ENCODE data around the gene RNF135.

DNA sequence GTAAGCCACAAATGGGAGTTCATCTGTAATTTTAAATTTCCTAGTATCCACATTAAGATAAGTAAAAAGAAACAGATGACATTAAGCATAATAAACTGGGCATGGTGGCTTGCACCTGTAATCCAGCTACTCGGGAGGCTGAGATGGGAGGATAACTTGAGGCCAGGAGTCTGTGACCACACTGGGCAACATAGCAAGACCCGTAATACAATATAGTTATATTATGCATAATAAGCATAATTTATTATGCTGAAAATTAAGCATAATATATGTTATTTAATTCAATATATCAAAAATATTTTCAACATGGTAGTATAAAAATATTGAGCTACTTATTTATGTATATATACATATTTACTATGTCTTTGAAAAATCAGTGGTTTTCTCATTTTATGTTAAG lies 48.2 kb downstream of the RNF135 start:
- TF ChIP-seq, protein P1, sequence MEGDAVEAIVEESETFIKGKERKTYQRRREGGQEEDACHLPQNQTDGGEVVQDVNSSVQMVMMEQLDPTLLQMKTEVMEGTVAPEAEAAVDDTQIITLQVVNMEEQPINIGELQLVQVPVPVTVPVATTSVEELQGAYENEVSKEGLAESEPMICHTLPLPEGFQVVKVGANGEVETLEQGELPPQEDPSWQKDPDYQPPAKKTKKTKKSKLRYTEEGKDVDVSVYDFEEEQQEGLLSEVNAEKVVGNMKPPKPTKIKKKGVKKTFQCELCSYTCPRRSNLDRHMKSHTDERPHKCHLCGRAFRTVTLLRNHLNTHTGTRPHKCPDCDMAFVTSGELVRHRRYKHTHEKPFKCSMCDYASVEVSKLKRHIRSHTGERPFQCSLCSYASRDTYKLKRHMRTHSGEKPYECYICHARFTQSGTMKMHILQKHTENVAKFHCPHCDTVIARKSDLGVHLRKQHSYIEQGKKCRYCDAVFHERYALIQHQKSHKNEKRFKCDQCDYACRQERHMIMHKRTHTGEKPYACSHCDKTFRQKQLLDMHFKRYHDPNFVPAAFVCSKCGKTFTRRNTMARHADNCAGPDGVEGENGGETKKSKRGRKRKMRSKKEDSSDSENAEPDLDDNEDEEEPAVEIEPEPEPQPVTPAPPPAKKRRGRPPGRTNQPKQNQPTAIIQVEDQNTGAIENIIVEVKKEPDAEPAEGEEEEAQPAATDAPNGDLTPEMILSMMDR (IDR thresholded peaks at IDR 0.05; ENCODE audit: poor library complexity, severe bottlenecking) = no peak
- TF ChIP-seq EZH2 (IDR thresholded peaks at IDR 0.05; ENCODE audit: borderline replicate concordance, insufficient read depth, low read length, poor library complexity, severe bottlenecking) (no peak), SMC3 (conservative IDR thresholded peaks at IDR 0.05; ENCODE audit: poor library complexity) (no peak), EP300 (conservative IDR thresholded peaks at IDR 0.05; ENCODE audit: poor library complexity, severe bottlenecking) (no peak), TAF1 (IDR thresholded peaks at IDR 0.05; ENCODE audit: low read depth) (no peak), RAD21 (conservative IDR thresholded peaks at IDR 0.05) (no peak)
- TF ChIP-seq, protein P2, sequence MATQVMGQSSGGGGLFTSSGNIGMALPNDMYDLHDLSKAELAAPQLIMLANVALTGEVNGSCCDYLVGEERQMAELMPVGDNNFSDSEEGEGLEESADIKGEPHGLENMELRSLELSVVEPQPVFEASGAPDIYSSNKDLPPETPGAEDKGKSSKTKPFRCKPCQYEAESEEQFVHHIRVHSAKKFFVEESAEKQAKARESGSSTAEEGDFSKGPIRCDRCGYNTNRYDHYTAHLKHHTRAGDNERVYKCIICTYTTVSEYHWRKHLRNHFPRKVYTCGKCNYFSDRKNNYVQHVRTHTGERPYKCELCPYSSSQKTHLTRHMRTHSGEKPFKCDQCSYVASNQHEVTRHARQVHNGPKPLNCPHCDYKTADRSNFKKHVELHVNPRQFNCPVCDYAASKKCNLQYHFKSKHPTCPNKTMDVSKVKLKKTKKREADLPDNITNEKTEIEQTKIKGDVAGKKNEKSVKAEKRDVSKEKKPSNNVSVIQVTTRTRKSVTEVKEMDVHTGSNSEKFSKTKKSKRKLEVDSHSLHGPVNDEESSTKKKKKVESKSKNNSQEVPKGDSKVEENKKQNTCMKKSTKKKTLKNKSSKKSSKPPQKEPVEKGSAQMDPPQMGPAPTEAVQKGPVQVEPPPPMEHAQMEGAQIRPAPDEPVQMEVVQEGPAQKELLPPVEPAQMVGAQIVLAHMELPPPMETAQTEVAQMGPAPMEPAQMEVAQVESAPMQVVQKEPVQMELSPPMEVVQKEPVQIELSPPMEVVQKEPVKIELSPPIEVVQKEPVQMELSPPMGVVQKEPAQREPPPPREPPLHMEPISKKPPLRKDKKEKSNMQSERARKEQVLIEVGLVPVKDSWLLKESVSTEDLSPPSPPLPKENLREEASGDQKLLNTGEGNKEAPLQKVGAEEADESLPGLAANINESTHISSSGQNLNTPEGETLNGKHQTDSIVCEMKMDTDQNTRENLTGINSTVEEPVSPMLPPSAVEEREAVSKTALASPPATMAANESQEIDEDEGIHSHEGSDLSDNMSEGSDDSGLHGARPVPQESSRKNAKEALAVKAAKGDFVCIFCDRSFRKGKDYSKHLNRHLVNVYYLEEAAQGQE (IDR thresholded peaks at IDR 0.05; ENCODE audit: borderline replicate concordance) = no peak
